ENCODE results near the gene CEP350. TPM values are rescaled to one million over a fixed set of nuclear protein-coding genes. Genes with fewer than 3 reads are reported as not detected.

Gene CEP350
- total and polyA plus RNA-seq, 2 of the 4 experiments (the other 2 are of a cell fraction) = 5.0 to 36.4 TPM

DNA sequence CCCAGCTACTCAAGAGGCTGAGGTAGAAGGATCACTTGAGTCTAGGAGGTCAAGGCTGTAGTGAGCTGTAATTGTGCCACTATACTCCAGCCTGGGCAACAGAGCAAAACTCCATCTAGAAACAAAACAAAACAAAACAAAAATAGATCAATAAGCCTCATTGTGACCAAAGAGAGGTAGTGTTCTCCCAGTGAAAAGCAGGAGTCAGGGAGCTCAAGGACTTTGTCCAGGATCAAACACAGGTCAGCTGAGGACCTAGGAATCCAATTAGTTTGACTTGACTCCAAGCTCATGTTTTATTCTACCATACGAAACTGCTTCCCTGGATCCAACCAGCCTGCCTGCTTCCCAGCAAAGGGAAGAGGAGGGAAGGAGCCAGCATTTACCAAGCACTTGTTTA is 178.6 kb downstream of the CEP350 start:
- H3K23ac ChIP-seq (ENCODE audit: low read depth, low read length) = 0 out of 2 replicates have a peak overlapping the region, but pooled peaks have one; percentile 7
- H2BK120ac ChIP-seq (ENCODE audit: low read depth, low read length) = peak overlapping the region; percentile 64; the same call in 1 of the 2 replicates
- peak overlapping the region; percentile 58; the same call in 1 of the 2 replicates for H4K91ac ChIP-seq (ENCODE audit: insufficient read depth, low read depth, low read length)
- POLR2A ChIA-PET (ENCODE audit: unreplicated experiment) = no interaction called here
- intact Hi-C loops (cut with micrococcal nuclease) (no loop called here), in situ Hi-C loops (cut with MboI; ENCODE audit: low sequenced_read_pairs) (no loop called here), dilution Hi-C loops (cut with HindIII; ENCODE audit: low sequenced_read_pairs, unreplicated experiment) (no loop called here)
- BruUV-seq (replicated peaks) = no TSS peak
- H3K27me3 ChIP-seq (ENCODE audit: control insufficient read depth, insufficient read depth, low read length) = no peaks in the 10 kb centered on the region
- peak overlapping the region; percentile 66 for H2AK5ac ChIP-seq (ENCODE audit: low read depth, low read length)
- peak overlapping the region; percentile 60 for H3K4ac ChIP-seq (ENCODE audit: low read depth, low read length)
- H2BK20ac ChIP-seq (ENCODE audit: low read depth, low read length) = peak overlapping the region; percentile 66
- WGBS, 2 experiments (ENCODE audit: extremely low coverage in 2 of 2, insufficient read length in 1 of 2) = no CpG with 5 or more reads among the region's 1 CpG
- CTCF ChIA-PET = no interaction called here
- peaks cover 17% of the 10 kb centered on the region for H3K4me1 ChIP-seq (ENCODE audit: control insufficient read depth, insufficient read depth, low read length)
- no peaks in the 10 kb centered on the region for H4K20me1 ChIP-seq (ENCODE audit: insufficient read depth, low read length)
- peak overlapping the region; percentile 47 for H4K5ac ChIP-seq (ENCODE audit: low read depth, low read length)
- H3K27ac ChIP-seq (ENCODE audit: insufficient read depth, low read length) = no peak overlapping the region; the same call in 1 of the 2 replicates
- H3K56ac ChIP-seq (ENCODE audit: extremely low read depth, insufficient read depth, low read length) = no peak overlapping the region
- H3K79me1 ChIP-seq (ENCODE audit: low read depth in 1 of 2, low read length in 2 of 2) = no peaks in the 10 kb centered on the region
- H2AK9ac ChIP-seq (replicated peaks; ENCODE audit: low read depth, low read length, poor library complexity) = no peak overlapping the region
- no peak overlapping the region for H3K9ac ChIP-seq (ENCODE audit: low read depth, low read length)
- peak overlapping the region; percentile 0 for H2BK15ac ChIP-seq (ENCODE audit: low read depth, low read length)
- peak overlapping the region; percentile 84 for H3K18ac ChIP-seq (ENCODE audit: low read depth, low read length)
- no peak overlapping the region for H3K4me3 ChIP-seq (ENCODE audit: insufficient read depth, low read depth, low read length)
- H3K9me1 ChIP-seq (ENCODE audit: insufficient read depth, low read length) = 0 out of 2 replicates have a peak, but pooled peaks cover 6% of the 10 kb centered on the region
- H3K9me3 ChIP-seq (ENCODE audit: control insufficient read depth, insufficient read depth, low read length) = peaks cover 5% of the 10 kb centered on the region
- H3K4me2 ChIP-seq (ENCODE audit: low read depth, low read length) = no peak overlapping the region
- ATAC-seq (ENCODE audit: low read depth) = no peak
- H2BK5ac ChIP-seq (ENCODE audit: low read depth, low read length, poor library complexity, severe bottlenecking) = peak overlapping the region; percentile 3
- no peak for DNase-seq
- peak overlapping the region; percentile 5 to 59; a peak in 3 of 4 replicates for H4K8ac ChIP-seq (ENCODE audit: low read depth in 2 of 2, low read length in 2 of 2)
- TF ChIP-seq SMC3 (IDR thresholded peaks at IDR 0.05; ENCODE audit: low read depth, low read length) (no peak), CHD1 (IDR thresholded peaks at IDR 0.05; ENCODE audit: low read depth, low read length) (no peak), MAFK (IDR thresholded peaks at IDR 0.05; ENCODE audit: low read depth, low read length) (no peak), MXI1 (IDR thresholded peaks at IDR 0.05; ENCODE audit: borderline replicate concordance, low read depth, low read length) (no peak), RAD21 (IDR thresholded peaks at IDR 0.05; ENCODE audit: low read length) (no peak), MAZ (IDR thresholded peaks at IDR 0.05; ENCODE audit: borderline replicate concordance, low read depth, low read length) (no peak), CEBPB (IDR thresholded peaks at IDR 0.05; ENCODE audit: low read depth, low read length) (no peak), RCOR1 (IDR thresholded peaks at IDR 0.05; ENCODE audit: insufficient replicate concordance, low read length) (no peak), POLR2A (IDR thresholded peaks at IDR 0.05; ENCODE audit: low read depth, low read length) (no peak), FOS (IDR thresholded peaks at IDR 0.05; ENCODE audit: low read depth, low read length) (no peak), RFX5 (IDR thresholded peaks at IDR 0.05; ENCODE audit: low read depth, low read length) (no peak), BHLHE40 (IDR thresholded peaks at IDR 0.05; ENCODE audit: low read depth, low read length) (no peak), NFE2L2 (IDR thresholded peaks at IDR 0.05; ENCODE audit: low read depth, low read length) (no peak)
- TF ChIP-seq, protein P1, sequence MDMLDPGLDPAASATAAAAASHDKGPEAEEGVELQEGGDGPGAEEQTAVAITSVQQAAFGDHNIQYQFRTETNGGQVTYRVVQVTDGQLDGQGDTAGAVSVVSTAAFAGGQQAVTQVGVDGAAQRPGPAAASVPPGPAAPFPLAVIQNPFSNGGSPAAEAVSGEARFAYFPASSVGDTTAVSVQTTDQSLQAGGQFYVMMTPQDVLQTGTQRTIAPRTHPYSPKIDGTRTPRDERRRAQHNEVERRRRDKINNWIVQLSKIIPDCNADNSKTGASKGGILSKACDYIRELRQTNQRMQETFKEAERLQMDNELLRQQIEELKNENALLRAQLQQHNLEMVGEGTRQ (IDR thresholded peaks at IDR 0.05; ENCODE audit: low read depth, low read length) = no peak
- TF ChIP-seq, protein P2, sequence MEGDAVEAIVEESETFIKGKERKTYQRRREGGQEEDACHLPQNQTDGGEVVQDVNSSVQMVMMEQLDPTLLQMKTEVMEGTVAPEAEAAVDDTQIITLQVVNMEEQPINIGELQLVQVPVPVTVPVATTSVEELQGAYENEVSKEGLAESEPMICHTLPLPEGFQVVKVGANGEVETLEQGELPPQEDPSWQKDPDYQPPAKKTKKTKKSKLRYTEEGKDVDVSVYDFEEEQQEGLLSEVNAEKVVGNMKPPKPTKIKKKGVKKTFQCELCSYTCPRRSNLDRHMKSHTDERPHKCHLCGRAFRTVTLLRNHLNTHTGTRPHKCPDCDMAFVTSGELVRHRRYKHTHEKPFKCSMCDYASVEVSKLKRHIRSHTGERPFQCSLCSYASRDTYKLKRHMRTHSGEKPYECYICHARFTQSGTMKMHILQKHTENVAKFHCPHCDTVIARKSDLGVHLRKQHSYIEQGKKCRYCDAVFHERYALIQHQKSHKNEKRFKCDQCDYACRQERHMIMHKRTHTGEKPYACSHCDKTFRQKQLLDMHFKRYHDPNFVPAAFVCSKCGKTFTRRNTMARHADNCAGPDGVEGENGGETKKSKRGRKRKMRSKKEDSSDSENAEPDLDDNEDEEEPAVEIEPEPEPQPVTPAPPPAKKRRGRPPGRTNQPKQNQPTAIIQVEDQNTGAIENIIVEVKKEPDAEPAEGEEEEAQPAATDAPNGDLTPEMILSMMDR (conservative IDR thresholded peaks at IDR 0.05; ENCODE audit: low read depth, low read length) = no peak
- TF ChIP-seq, protein P3, sequence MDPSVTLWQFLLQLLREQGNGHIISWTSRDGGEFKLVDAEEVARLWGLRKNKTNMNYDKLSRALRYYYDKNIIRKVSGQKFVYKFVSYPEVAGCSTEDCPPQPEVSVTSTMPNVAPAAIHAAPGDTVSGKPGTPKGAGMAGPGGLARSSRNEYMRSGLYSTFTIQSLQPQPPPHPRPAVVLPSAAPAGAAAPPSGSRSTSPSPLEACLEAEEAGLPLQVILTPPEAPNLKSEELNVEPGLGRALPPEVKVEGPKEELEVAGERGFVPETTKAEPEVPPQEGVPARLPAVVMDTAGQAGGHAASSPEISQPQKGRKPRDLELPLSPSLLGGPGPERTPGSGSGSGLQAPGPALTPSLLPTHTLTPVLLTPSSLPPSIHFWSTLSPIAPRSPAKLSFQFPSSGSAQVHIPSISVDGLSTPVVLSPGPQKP (IDR thresholded peaks at IDR 0.05; ENCODE audit: borderline replicate concordance, low read depth, low read length) = no peak
- H3K36me3 ChIP-seq (ENCODE audit: control insufficient read depth, insufficient read depth, low read length) = no peaks in the 10 kb centered on the region
- H3K14ac ChIP-seq (replicated peaks; ENCODE audit: low read depth, low read length) = peak overlapping the region; percentile 12; the same call in 1 of the 2 replicates
- no peak overlapping the region for H2AFZ ChIP-seq (replicated peaks; ENCODE audit: low read length, poor library complexity)
